HG03045 (cell line): ENCODE data around the gene HLA-DOA.

Experiments used
- ATAC-seq: cut with Tn5 transposase; IDR thresholded peaks from one replicate; pipeline ENCODE4 v1.9.1; 2021; ENCODE audit warnings: mild to moderate bottlenecking, moderate library complexity; ENCODE audit not compliant: unreplicated experiment

Gene HLA-DOA

GRCh38 chr6:33008944-33009861 is at the start of gene HLA-DOA:
Gene HLA-DOA (minus strand): TSS chr6:33009591.
- ATAC-seq, result peak; percentile 85

GRCh38 chr6:33057222-33058150 is 48.1 kb upstream of the HLA-DOA start:
- ATAC-seq, result no peak

GRCh38 chr6:33053230-33053629 is 43.8 kb upstream of the HLA-DOA start:
- no peak for ATAC-seq

GRCh38 chr6:33052627-33053026 is 43.2 kb upstream of the HLA-DOA start:
- no peak for ATAC-seq

- ATAC-seq, result no peak
These were observed 40.8 kb upstream of the HLA-DOA start for GRCh38 chr6:33050014-33050810.

GRCh38 chr6:33049323-33050013 is 40.1 kb upstream of the HLA-DOA start:
- ATAC-seq, result no peak

GRCh38 chr6:33040157-33040556 is 30.8 kb upstream of the HLA-DOA start:
- no peak for ATAC-seq

GRCh38 chr6:33036535-33036934 is 27.1 kb upstream of the HLA-DOA start:
- no peak for ATAC-seq

GRCh38 chr6:33034554-33034953 is 25.2 kb upstream of the HLA-DOA start:
- ATAC-seq, result no peak

GRCh38 chr6:33030245-33030644 is 20.9 kb upstream of the HLA-DOA start:
- no peak for ATAC-seq

GRCh38 chr6:33029328-33030184 is 20.2 kb upstream of the HLA-DOA start:
- peak; percentile 79 for ATAC-seq

- no peak for ATAC-seq
These were observed 18.9 kb upstream of the HLA-DOA start for GRCh38 chr6:33028220-33028849.

- ATAC-seq, result no peak
These were observed 15.1 kb upstream of the HLA-DOA start for GRCh38 chr6:33024521-33024920.

- no peak for ATAC-seq
These were observed 14.1 kb upstream of the HLA-DOA start for GRCh38 chr6:33023536-33023935.

- no peak for ATAC-seq
These were observed 12.5 kb upstream of the HLA-DOA start for GRCh38 chr6:33021917-33022316.

- ATAC-seq, result no peak
These were observed 10.0 kb upstream of the HLA-DOA start for GRCh38 chr6:33019372-33019771.

- peak; percentile 70 for ATAC-seq
These were observed 9.5 kb upstream of the HLA-DOA start for GRCh38 chr6:33018904-33019303.

- no peak for ATAC-seq
These were observed 9.0 kb upstream of the HLA-DOA start for GRCh38 chr6:33018418-33018817.
